IPS-NIHi11 (cell line): ENCODE data around the gene ARAP3.
"Not testable (repeated sequence)": the region's sequence is repeated elsewhere in the genome, so short reads cannot be mapped to it uniquely, and the experiment has no call there.

Experiments used
- DNase-seq: peaks from one replicate; pipeline ENCODE4 v3.0.0; 2012; ENCODE audit warnings: mixed read lengths, low spot score

Gene ARAP3

DNA sequence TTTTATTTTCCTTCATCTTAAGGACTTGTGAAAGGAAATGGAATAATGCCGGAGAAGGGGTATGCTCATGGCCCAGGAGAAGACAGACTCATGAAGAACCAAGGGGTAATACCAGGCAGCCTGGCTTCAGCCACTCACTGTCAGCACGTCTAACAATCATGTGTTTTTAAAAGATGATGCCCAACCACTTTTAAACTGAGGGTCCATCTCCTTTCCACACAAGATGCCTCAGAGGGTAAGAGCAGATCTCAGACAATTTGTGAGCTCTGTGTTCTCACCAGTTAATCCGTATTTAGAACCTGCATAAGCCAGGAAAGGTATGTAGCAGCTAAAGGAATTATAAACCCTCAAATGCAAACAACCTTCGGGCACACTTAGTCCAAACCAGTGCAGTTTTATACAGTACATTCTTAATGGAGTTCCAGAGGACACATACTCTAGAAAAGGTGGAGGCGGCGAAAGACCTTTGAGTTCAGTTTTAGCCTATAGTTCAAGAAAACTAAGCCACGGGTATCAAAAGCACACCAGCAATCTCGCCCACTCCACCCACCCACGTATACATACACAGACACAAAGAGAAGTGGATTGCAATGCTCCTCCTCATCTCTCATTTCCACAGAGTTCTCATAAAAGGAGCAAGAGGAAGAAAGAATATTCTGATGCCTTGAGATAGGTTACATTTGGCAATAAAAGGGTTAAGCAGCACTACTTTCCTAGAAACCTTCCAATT, 65.9 kb downstream of the ARAP3 start:
- no peak for DNase-seq

DNA sequence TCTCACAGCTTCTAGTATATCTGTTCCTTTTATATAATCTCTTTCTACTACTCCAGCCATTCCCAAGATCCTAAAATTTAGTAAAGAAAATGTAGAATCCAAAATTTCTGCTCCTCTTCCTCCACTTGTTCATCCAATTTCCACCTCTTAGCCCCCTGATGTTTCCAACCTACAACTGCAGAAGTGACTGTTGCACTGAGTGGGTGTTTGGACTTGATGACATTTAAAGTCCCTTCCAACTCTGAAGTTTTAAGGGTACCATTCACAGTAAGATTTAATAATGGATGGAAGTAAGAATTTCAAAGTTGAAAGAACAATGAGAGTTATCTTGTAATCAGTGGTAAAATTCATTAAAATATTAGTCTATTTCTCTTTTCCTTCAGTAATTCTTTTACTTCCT, 68.7 kb downstream of the ARAP3 start:
- no peak for DNase-seq

DNA sequence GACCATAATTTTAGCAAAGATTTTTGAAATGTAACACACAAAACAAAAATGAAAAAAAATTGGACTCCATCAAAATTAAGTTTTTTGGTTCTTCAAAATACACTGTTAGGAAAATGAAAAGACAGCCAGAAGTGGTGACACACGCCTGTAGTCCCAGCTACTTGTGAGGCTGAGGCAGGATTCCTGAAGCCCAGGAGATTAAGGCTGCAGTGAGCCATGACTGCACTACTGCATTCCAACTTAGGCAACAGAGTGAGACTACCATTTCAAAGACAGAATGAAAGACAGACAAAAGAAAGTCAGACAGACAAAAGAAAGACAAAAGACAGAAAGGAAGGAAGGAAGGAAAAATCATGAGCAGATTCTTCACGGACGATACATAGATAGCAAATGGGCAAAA, 70.7 kb downstream of the ARAP3 start:
- no peak for DNase-seq

DNA sequence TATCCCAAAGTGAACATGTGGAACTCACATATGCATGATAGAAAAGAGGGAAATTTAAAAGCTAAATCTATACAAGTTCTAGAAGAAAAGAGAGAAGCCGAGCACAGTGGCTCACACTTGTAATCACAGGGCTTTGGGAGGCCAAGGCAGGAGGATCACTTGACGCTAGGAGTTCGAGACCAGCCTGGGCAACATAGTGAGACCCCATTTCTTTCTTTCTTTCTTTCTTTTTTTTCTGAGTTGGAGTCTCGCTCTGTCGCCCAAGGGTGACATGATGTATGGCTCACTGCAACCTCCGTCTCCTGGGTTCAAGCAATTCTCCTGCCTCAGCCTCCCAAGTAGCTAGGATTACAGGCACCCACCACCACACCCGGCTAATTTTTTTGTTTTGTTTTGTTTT, 72.1 kb downstream of the ARAP3 start:
- not testable (repeated sequence) for DNase-seq

DNA sequence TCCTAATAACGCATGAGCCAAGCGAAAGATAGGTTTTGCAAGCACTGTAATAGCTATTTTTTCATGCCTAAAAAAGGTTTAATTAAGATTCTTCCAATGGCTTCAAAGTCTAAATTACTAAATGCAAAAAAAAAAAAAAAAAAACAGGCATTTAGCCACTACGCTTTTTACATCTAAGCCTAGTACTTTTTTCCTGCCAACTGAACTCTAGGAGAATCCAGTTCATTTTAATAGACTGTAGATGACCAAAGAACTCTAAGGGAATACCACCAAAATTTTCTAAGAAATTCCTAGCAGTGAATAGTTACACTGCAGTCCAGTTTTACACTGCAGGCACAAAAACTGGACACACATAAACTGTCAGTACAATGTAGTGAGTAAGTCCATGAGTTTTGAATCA, 73.0 kb downstream of the ARAP3 start:
- DNase-seq = no peak

DNA sequence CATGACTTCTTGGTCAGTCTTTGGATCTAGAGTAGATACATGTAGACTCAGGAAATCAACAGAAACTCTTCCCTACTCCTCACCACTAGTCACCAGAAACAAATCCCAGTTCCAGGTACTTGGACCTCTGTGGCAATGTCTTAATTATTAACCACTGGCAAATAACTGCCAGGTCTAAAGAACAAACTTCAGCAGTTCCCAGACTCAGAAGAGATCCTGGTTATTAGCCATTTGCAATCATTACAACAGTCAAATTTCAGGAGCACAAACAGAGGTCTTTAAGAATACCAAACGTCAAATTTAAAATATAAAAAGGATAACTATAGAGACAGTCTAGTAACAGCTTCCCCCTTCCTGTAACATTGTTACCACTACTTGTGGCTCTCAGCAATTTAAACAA, 73.5 kb downstream of the ARAP3 start:
- DNase-seq = no peak

DNA sequence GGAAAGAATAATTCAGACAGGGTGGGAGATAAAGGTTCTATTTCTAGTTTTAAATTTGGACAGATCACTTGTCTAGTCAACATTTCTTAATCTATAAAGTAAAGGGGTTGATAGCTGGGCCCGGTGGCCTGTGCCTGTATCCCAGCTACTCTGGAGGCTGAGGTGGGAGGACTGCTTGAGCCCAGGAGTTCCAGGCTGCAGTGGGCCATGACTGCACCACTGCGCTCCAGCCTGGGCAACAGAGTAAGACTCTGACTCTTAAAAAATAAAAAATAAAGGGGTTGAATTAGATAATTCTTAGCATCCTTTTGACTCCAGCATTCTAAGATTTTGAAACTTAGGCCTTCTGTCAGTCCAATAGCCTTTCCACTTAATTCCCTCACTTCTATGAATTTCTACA, 74.0 kb downstream of the ARAP3 start:
- no peak for DNase-seq

DNA sequence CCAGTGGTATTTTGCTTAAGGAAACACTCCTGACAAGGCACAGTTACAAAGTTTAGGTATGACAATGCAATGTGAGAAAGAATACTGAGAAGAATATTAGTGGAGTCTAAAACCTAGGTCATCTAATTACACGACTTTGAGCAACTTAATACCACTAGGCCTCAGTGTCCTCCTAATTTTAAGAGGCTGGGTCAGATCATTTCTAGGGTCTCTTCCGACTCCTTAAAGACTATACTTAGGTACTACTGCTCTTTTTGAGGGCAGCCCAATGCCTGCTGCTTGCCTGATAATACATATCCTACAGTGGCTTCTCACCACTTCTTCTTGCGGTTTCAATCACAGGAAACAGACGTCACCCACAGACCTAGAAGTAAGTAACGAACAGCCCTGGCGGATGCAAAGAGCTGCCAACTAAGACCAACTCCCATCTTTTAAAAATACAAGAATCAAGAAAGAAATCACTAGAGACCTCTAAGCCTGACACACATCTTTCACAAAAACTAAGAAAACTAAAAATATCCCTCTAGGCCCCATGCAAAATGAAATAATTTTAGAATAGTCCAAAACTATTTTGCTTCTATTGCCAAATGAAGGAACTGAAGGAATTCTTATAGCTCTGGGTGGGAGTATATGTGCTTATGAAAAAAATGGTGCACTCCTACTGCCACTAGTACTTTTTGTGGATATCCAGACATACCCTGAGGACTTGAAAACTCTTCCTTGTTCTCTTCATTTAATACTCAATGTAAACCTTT, 76.3 kb downstream of the ARAP3 start:
- no peak for DNase-seq

DNA sequence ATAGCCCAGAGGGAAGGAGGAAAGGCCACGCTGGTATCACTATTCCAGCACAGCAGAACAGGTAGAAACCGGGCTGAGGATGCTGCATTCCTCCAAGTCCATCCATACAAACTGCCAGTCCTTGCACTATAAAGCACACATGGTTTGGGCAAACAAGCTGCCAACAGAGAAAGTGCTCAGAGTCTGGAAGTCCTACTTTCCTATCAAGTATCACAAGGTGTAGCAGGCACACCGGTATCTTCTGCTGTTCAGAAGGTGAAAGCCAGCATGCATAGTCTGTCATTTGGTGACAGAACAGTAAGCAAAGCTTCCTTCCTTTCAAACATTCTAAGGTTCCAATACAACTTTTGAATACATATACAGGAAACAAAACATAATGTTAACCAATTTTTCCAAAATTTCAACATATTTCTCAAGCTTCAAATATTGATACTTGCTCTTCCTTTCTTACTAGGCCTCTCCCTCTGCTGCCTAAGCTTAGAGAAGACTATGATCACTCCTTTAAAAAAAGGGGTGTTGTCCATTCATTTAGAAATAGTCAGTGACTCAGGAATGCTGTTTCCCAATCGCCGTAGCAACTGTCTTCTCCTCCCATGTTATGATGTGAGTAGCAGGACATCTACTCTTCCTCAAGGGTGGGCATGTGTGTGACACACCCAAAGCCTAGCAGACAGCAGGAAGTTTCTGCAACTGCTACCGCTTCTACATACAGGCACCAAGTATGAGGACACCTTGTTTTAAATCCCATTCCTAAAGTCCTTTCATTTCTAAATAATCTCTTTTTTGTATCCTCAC, 77.9 kb downstream of the ARAP3 start:
- DNase-seq = peak; percentile 19
